ENCODE data around the gene UQCC3.
"Not testable (repeated sequence)": the region's sequence is repeated elsewhere in the genome, so short reads cannot be mapped to it uniquely, and the experiment has no call there.

The UQCC3 gene, protein sequence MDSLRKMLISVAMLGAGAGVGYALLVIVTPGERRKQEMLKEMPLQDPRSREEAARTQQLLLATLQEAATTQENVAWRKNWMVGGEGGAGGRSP

DNA sequence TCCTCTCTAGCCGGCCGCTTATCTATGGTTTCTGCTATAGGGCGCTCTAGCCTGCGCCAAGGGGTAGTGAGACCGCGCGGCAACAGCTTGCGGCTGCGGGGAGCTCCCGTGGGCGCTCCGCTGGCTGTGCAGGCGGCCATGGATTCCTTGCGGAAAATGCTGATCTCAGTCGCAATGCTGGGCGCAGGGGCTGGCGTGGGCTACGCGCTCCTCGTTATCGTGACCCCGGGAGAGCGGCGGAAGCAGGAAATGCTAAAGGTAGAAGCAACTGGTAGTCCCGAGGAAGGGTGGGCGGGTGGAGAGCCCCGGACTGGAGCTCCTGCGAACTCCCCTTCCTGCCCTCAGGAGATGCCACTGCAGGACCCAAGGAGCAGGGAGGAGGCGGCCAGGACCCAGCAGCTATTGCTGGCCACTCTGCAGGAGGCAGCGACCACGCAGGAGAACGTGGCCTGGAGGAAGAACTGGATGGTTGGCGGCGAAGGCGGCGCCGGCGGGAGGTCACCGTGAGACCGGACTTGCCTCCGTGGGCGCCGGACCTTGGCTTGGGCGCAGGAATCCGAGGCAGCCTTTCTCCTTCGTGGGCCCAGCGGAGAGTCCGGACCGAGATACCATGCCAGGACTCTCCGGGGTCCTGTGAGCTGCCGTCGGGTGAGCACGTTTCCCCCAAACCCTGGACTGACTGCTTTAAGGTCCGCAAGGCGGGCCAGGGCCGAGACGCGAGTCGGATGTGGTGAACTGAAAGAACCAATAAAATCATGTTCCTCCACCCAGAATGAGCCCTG lies at the start of gene UQCC3, which contains the start of gene LBHD1:
Gene UQCC3 (plus strand): TSS at position 66 of the 782 bp plus-strand sequence. CDS start 73 bp downstream, at position 139.
Gene LBHD1 (minus strand): TSS at position 660 of the 782 bp plus-strand sequence. CDS start 2,236 bp downstream, outside the sequence.
- peak; percentile 83 for DNase-seq

GRCh38 chr11:62622476-62623089 lies 48.9 kb upstream of the UQCC3 start:
- DNase-seq = no peak

DNA sequence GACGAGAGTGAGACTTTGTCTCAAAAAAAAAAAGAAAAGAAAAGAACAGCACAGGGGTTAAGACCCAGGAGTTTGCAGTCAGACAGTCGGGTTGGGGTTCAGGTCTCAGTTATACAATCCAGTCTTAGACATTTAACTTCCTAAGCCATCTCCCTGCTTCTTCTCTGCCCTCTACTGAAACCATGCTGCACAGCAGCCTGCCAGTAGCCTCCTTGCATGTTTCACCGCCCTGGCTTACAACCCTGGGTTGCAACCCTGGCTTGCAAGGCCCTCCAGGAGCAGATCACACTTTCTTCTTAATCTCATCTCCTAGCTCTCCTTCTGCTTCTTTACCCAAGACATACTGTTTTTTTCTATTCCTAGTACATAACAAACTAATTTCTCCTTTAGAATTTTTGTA lies 43.8 kb upstream of the UQCC3 start:
- no peak for DNase-seq

DNA sequence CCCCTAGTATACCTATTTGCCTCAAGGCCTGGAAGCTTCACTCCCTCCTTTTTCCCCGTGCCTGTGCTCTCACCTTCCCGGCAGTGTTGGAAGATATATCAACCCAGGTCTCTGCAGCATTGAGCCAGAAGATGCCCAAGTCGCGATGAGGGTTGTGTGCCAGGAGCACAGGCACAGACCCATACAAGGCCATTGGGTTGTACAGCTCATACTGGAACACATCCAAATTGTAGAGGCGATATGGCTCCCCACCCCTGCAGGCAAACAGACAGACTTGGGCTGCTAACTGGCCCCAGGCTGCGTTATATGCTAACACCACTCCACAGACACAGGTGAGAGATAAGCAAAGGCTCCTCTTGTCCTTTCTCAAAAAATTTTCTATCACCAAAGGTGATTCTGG lies 39.0 kb upstream of the UQCC3 start:
- DNase-seq = no peak

GRCh38 chr11:62644220-62644619 lies 27.3 kb upstream of the UQCC3 start:
- no peak for DNase-seq

- no peak for DNase-seq
Observed at GRCh38 chr11:62645671-62645945, 25.9 kb upstream of the UQCC3 start.

- DNase-seq = peak; percentile 99
Observed at GRCh38 chr11:62645946-62646824, 25.3 kb upstream of the UQCC3 start, which contains the start of gene GANAB. TSS of gene GANAB (minus strand) at chr11:62646613. CDS start at chr11:62646599, 14 bp downstream.

- DNase-seq = no peak
Observed at GRCh38 chr11:62646825-62647608, 24.5 kb upstream of the UQCC3 start.

DNA sequence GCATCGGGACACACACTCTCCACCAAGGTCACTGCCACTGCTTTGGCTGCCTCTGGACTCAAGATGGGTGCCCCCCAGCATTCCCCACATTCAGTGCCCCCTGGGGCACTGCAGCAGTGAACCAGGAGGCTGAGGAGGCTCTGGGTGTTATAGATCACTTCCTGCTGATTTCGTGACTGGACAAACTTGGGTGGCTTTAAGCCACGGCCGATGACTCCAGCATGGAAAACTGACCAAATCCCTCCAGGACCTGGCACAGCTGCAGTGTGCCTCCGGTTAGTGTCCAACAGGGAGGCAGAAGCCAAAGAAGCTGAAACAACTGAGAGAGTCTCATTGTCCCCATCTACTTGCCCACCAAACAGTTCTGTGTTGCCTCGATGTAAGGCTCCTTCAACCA lies 23.9 kb upstream of the UQCC3 start:
- no peak for DNase-seq

DNA sequence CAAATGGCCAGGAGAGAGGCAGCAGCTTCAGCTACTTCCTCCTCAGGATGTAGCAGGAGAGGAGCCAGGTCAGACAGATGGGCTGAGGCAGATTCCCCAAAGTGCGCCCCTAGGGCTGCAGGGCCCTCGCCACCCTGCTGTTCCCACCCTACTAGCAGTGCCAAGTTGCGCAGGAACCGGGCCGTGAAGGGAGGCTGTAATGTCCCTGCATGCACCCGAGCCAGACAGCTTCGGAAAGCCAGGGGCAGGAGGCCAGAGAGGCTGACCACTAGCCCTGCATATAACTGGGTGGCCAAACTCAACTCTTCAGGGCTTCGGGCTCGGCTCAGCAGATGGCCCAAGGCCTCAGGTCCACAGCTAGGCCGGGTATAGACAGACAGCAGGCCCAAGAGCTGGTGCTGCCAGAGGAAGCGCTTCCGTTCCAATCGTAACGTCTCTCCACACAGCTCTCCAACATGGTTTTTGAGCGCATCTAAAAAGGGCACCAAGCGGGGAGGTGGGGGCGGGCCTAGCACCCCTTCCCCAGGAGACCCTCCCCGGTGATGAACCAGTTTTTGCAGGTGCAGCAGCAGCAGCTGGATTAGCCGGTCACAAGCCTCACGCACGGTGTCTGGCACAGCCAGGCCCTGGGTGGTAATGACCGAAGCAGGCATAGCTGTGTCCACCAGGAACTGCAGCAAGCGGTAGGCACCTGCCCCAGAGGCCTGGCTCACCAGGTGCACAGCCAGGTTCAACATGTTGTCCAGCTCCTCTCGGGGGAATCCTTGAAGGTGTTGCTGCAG lies 23.1 kb upstream of the UQCC3 start:
- DNase-seq = no peak

GRCh38 chr11:62648967-62649364 lies 22.5 kb upstream of the UQCC3 start:
- no peak for DNase-seq

GRCh38 chr11:62649486-62649885 lies 22.0 kb upstream of the UQCC3 start:
- no peak for DNase-seq

DNA sequence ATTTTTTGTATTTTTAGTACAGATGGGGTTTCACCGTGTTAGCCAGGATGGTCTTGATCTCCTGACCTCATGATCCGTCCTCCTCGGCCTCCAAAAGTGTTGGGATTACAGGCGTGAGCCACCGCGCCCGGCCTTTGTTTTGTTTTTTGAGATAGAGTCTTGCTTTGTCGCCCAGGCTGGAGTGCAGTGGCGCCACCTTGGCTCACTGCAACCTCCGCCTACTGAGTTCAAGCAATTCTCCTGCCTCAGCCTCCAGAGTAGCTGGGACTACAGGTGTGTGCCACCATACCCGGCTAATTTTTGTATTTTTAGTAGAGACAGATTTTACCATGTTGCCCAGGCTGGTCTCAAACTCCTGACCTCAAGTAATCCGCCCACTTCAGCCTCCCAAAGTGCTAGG lies 21.2 kb upstream of the UQCC3 start:
- not testable (repeated sequence) for DNase-seq

- no peak for DNase-seq
Observed at GRCh38 chr11:62652161-62653006, 19.1 kb upstream of the UQCC3 start.

- no peak for DNase-seq
Observed at GRCh38 chr11:62654297-62654696, 17.2 kb upstream of the UQCC3 start.

DNA sequence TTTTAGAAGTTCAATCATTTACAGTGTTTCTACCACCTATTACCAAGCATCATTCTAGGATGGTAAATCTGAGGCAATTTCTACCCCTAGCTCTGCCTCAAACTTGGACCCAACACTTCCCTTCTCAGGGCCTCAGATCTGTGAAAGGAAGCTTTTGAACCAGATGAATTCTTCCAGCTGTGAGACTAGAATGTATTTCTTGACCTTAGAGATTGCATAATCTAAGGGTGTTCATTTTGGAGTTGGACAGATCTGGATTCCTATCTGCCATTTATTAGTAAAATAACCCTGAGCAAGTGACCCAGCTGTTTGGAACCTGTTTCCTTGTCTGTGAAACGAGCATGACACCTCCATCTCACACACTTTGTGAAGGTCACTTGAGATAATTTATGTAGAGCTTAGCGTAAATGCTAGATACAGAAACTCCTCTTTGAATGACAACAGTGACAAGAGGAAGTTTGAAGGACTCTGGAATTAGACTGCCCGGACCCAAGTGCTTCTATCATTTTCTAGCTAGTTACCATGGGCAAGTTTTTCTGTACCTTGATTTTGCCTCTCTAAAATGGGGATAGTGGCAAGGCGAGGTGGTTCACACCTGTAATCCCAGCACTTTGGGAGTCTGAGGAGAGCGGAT lies 14.6 kb upstream of the UQCC3 start:
- DNase-seq = no peak

- peak; percentile 74 for DNase-seq
Observed at GRCh38 chr11:62664405-62665074, 6.9 kb upstream of the UQCC3 start.

DNA sequence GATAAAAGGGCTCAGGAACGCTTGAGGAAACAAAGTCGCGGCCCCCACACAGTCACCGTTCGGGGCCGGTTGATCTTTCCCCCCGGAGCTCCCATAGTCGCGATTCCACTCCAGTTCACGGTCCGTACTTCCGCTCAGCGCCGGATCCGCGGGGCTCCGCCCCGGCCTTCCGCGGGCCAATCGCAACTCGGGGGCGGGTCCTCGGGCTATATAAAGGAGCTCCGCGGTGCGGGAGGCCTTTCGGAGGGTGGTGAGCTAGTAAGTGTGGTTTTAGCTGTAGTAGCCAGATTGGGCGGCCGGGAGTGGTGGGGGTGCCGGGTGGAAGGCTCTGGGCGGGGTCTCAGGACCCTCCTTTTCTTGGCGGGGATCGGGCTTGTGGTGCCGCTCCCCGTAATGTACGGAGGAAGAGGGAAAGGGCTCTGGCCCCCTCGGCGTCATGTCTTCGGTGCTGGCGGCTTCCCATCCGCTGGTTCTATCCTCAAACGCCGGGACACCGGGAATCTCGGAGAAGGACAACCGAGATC lies 6.3 kb upstream of the UQCC3 start, which contains the start of the genes C11orf98 and CSKMT:
Gene C11orf98 (minus strand): TSS at position 136 of the 524 bp plus-strand sequence. CDS start 41 bp downstream, at position 95.
Gene CSKMT (plus strand): TSS at position 238 of the 524 bp plus-strand sequence. CDS start 568 bp downstream, outside the sequence.
- peak; percentile 90 for DNase-seq

Data from NCI-H1105 (cell line).